AG09319 (cell line): ENCODE results near the gene JPH4.
A peak's percentile ranks its signal among the peaks of the same experiment; 100 is the strongest.
"Not testable (repeated sequence)": the region's sequence is repeated elsewhere in the genome, so short reads cannot be mapped to it uniquely, and the experiment has no call there.

Source experiments
- DNase-seq: peaks from one replicate; pipeline ENCODE4 v3.0.0-alpha.2; 2010; ENCODE audit warnings: low read depth; ENCODE audit errors: extremely low read depth
- TF ChIP-seq, protein P1 (sequence below): IDR thresholded peaks from 2 replicates; pipeline ENCODE4 v1.5.1; 2011; ENCODE audit warnings: low read depth, mild to moderate bottlenecking, inconsistent platforms, low read length, moderate library complexity

Gene JPH4

DNA sequence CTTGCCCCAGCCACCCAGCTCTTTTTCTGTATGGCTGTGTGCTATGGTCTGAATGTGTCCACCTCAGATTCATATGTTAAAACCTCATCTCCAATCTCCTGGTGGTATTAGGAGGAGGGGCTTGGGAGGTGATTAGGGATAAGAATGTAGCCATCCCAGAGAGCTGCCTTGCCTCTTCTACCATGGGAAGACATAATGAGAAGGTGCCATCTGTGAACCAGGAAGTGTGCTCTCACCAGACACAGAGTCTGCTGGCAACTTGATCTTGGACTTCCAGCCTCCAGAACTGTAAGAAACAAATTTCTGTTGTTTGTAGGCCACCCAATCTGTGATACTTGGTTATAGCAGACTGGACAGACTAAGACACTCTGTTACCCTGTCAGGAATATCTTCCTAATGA lies 22.8 kb upstream of the JPH4 start:
- no peak for DNase-seq
- TF ChIP-seq, protein P1, sequence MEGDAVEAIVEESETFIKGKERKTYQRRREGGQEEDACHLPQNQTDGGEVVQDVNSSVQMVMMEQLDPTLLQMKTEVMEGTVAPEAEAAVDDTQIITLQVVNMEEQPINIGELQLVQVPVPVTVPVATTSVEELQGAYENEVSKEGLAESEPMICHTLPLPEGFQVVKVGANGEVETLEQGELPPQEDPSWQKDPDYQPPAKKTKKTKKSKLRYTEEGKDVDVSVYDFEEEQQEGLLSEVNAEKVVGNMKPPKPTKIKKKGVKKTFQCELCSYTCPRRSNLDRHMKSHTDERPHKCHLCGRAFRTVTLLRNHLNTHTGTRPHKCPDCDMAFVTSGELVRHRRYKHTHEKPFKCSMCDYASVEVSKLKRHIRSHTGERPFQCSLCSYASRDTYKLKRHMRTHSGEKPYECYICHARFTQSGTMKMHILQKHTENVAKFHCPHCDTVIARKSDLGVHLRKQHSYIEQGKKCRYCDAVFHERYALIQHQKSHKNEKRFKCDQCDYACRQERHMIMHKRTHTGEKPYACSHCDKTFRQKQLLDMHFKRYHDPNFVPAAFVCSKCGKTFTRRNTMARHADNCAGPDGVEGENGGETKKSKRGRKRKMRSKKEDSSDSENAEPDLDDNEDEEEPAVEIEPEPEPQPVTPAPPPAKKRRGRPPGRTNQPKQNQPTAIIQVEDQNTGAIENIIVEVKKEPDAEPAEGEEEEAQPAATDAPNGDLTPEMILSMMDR = no peak

DNA sequence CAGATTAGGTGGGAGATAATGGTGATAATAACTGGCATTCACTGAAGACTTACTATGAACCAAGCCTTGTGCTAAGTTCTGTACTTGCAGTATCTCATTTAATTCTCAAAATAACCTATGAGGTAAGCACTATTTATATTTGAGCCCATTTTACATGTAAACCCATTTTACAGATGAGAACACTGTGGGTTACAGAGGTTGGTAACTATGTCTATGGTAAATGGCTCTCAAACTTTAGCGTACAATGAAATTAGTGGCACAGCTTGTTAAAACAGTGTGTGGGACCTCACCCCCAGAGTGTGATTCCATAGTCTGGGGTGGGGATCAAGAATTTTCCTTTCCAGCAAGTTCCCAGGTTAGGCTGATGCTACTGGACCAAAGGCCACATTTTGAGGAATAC lies 22.2 kb upstream of the JPH4 start:
- TF ChIP-seq, protein P1 = no peak
- DNase-seq = no peak

DNA sequence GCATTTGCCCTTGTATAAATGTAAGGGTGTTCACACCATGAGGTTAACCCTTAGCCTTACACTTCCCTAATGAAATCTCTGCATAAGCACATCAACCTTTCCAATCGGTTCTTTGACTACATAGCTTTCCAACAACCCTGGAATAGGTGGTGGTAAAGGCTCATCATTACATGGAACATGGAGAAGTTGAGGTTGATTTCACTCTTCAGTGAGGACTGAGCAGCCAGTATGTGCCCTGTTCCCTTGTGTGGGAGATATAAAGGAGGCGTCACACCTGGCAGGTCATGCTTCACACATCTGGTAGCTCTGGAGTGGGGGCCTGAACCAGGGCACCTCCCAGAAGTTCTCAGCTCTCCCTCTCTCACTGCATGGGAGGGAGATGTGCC lies 21.7 kb upstream of the JPH4 start:
- TF ChIP-seq, protein P1 = no peak
- no peak for DNase-seq

DNA sequence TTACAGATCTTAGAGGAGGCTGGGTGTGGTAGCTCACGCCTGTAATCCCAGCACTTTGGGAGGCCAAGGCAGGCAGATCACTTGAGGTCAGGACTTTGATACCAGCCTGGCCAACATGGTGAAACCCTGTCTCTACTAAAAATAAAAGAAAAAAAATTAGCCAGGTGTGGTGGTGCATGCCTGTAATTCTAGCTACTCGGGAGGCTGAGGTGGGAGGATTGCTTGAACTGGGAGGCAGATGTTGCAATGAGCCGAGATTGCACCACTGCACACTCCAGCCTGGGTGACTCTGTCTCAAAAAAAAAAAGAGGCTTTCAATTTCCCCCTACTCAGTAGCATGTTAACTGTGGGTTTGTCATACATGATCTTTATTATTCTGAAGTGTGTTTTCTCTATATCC lies 15.6 kb upstream of the JPH4 start:
- DNase-seq = not testable (repeated sequence)

DNA sequence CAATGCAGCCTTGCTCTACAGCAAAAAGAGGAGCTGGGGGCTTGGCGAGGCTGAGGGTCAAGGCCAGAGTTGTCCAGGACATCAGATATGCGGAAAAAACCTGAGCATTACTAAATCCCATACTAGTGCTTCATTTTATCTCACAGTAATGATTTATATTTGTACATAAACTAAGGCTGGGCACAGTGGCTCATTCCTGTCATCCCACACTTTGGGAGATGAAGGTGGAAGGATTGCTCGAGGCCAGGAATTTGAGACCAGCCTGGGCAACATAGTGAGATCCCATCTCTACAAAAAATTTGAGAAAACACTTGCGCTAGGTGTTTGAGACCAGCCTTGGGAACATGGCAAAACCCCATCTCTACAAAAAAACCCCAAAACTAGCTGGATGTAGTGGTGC lies 11.6 kb upstream of the JPH4 start:
- DNase-seq = no peak
- TF ChIP-seq, protein P1 = no peak

DNA sequence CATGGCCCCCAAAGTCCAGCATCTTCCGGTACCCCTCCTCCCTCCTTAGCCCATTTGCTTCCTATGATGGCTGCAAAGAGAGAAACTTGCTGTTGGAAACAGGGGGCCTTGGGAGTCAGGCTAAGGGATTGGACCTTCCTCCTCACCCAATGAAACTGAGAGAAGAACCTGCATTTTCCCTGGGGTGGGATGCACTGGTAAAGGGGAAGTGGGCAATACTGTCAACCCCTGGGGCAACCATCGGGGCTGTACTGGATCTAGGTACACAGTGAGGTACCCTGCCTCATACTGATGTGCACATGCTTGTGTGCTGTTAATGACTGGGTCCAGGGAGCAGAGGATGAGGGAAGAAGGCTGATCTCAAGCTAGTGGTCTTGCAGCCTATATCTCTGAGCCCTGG lies 11.0 kb upstream of the JPH4 start:
- TF ChIP-seq, protein P1 = no peak
- DNase-seq = no peak

DNA sequence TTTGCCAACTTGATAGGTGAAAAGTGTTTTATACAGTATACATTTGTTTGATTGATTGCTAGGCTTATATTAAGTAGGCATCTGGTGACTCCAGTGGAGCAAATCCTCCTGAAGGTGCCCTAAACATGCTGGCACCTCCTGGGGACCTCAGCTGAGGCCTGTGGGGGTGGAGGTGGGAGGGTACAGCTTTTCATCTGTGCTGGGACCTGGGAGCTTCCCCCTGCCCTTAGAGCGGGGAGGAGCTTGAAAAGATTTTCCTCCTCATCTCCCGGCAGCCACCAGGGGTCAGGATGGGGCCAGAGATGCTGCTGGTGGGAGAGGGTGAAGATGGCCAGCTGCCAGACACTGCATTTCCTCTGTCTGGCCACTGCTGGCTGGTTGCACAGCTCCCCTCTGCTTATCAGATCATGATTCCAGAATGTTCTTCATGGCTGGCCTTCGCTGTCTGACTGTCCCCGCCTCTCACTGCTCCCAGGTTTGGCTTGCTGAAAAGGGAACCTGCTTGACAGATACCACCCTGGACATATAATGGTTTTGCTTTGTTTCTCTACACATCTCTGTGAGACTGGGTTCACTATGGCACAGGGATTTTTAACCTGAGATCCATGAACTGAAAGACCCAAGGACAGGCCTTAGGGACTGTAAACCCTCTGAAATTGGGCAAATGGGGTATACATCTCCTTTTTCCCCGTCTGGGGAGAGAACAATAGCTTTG lies 10.5 kb upstream of the JPH4 start:
- DNase-seq = peak; percentile 42
- TF ChIP-seq, protein P1 = peak; percentile 72

DNA sequence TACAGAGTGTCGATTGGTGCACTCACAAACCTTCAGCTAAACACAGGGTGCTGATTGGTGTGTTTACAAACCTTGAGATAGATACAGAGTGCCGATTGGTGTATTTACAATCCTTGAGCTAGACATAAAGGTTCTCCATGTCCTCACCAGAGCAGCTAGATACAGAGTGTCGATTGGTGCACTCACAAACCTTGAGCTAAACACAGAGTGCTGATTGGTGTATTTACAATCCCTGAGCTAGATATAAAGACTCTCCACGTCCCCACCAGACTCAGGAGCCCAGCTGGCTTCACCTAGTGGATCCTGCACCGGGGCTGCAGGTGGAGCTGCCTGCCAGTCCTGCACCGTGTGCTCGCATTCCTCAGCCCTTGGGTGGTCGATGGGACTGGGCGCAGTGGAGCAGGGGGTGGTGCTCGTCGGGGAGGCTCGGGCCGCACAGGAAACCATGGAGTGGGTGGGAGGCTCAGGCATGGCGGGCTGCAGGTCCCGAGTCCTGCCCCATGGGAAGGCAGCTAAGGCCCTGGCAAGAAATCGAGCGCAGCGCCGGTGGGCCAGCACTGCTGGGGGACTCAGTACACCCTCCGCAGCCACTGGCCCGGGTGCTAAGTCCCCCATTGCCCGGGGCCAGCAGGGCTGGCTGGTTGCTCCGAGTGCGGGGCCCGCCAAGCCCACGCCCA lies 6.1 kb upstream of the JPH4 start:
- DNase-seq = not testable (repeated sequence)

DNA sequence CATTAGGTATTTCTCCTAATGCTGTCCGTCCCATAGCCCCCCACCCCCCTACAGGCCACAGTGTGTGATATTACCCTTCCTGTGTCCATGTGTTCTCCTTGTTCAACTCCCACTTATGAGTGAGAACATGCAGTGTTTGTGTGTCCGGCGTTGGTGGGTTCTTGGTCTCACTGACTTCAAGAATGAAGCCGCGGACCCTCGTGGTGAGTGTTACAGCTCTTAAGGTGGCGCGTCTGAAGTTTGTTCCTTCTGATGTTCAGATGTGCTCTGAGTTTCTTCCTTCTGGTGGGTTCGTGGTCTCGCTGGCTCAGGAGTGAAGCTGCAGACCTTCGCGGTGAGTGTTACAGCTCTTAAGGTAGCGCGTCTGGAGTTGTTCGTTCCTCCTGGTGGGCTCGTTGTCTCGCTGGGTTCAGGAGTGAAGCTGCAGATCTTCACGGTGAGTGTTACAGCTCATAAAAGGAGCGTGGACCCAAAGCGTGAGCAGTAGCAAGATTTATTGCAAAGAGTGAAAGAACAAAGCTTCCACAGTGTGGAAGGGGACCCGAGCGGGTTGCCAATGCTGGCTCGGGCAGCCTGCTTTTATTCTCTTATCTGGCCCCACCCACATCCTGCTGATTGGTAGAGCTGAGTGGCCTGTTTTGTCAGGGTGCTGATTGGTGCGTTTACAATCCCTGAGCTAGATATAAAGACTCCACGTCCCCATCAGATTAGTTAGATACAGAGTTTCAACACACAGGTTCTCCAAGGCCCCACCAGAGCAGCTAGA lies 5.4 kb upstream of the JPH4 start:
- not testable (repeated sequence) for DNase-seq
